ENCODE measurements around the gene CELF4. TPM values are rescaled to one million over a fixed set of nuclear protein-coding genes. Genes with fewer than 3 reads are reported as not detected.

CELF4 gene
- total and polyA plus RNA-seq, 10 of the 15 experiments (the other 5 are each of a cell fraction or from before 2014, with no cell fraction given) = 0.03 to 0.32 TPM; not detected in 8

DNA sequence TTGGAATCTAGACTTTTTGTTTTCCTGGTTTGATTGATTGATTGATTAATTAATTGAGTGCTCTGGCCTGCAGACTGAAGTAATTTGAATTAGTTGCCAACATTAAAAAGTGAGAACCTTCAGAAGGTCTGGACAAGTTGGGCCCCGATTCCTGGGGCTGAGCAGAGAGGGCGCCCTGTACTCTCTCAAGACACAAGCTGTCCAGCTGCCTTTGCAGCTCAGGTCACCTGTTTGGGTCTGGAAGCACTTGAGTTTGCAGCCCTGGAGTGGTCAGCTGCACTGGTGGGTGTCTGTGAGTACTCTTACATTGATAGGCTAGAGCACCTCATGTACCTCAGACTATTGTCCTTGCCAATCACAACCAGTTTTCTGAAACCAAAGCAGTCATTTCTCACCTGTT lies 22.7 kb upstream of the CELF4 start (continued):
- TF ChIP-seq EZH2 (IDR thresholded peaks at IDR 0.05; ENCODE audit: borderline replicate concordance, control insufficient read depth, low read depth, low read length) (no peak), ZNF622 (IDR thresholded peaks at IDR 0.05) (no peak), TCF12 (IDR thresholded peaks at IDR 0.05; ENCODE audit: low read depth, low read length) (no peak), CREB1 (IDR thresholded peaks at IDR 0.05; ENCODE audit: low read depth) (no peak), FOS (IDR thresholded peaks at IDR 0.05; ENCODE audit: borderline replicate concordance, extremely low read depth, insufficient read length) (no peak), RELA (IDR thresholded peaks at IDR 0.05; ENCODE audit: borderline replicate concordance, partially characterized antibody) (no peak), EGR1 (IDR thresholded peaks at IDR 0.05; ENCODE audit: borderline replicate concordance in 1 of 2, low read depth in 2 of 2, low read length in 2 of 2) (no peak), SUZ12 (IDR thresholded peaks at IDR 0.05; ENCODE audit: unreplicated experiment) (no peak)
- TF ChIP-seq, protein P1, sequence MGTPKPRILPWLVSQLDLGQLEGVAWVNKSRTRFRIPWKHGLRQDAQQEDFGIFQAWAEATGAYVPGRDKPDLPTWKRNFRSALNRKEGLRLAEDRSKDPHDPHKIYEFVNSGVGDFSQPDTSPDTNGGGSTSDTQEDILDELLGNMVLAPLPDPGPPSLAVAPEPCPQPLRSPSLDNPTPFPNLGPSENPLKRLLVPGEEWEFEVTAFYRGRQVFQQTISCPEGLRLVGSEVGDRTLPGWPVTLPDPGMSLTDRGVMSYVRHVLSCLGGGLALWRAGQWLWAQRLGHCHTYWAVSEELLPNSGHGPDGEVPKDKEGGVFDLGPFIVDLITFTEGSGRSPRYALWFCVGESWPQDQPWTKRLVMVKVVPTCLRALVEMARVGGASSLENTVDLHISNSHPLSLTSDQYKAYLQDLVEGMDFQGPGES (IDR thresholded peaks at IDR 0.05) = no peak

DNA sequence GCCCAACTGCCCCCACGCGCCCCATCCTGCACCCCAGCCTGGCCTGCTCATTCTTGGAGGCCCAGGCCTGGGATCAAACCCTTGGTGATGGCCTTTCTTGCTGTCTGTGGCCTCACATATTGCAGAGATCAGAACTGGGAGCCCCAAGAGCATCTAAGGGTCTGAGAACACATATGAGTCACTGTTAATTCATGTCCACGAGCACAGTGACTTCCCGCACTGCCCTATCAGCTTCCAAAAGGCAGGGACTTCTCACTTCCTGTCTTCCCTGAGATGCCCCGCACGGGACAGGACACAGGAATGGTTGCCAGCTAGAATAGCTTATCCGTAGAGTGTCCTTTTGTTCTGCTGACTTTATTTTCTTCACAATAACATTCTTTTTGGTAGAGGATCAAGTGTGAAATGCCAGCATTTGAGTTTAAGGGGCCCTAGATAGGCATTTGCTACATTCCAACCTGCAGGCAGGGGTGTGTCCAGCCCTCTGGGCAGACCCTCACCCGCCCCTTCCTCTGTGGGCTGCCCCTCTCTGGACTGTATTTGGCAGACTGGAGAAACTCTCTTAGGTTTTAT lies 21.1 kb upstream of the CELF4 start:
- H3K4me1 ChIP-seq (ENCODE audit: control insufficient read depth, insufficient read depth, low read length) = no peaks in the 10 kb centered on the region
- H3K9me3 ChIP-seq (replicated peaks; ENCODE audit: control insufficient read depth, insufficient read depth, low read length) = no peaks in the 10 kb centered on the region
- BruUV-seq (replicated peaks) = no TSS peak
- no peaks in the 10 kb centered on the region for H3K36me3 ChIP-seq (ENCODE audit: control insufficient read depth in 2 of 2, insufficient read depth in 2 of 2, low read length in 1 of 2)
- FAIRE-seq (no peak), ATAC-seq (no peak), DNase-seq (ENCODE audit: low read depth, low spot score) (no peak)
- intact Hi-C loops (cut with micrococcal nuclease; ENCODE audit: unreplicated experiment) (no loop called here), in situ Hi-C loops (cut with MboI) (no loop called here)
- H2AFZ ChIP-seq (ENCODE audit: control insufficient read depth, low read depth, low read length) = no peak overlapping the region
- H3K4me3 ChIP-seq = no peak overlapping the region
- H4K20me1 ChIP-seq (ENCODE audit: control insufficient read depth, insufficient read depth) = no peaks in the 10 kb centered on the region
- SMC1A ChIA-PET (ENCODE audit: uncharacterized antibody, unreplicated experiment) = no interaction called here
- H3K9ac ChIP-seq (ENCODE audit: control insufficient read depth, insufficient read depth, low read length) = no peak overlapping the region
- no peak overlapping the region for H3K4me2 ChIP-seq (ENCODE audit: control insufficient read depth, insufficient read depth)
- no peak overlapping the region for H3K27ac ChIP-seq (ENCODE audit: control insufficient read depth, insufficient read depth)
- POLR2A ChIA-PET = no interaction called here
- 0 out of 4 replicates have a peak, but pooled peaks cover 0 to 2% of the 10 kb centered on the region in 2 experiments for H3K27me3 ChIP-seq (replicated peaks in 1 of 2; ENCODE audit: control insufficient read depth in 2 of 2, insufficient read depth in 2 of 2, low read length in 1 of 2)
- no peaks in the 10 kb centered on the region for H3K79me2 ChIP-seq (ENCODE audit: control insufficient read depth, insufficient read depth, low read length)
- RAD21 ChIA-PET (ENCODE audit: unreplicated experiment) = no interaction called here
- CTCF ChIA-PET = no interaction called here
- 25% methylated on average over 8 of the region's 8 CpGs for WGBS (ENCODE audit: insufficient coverage, insufficient replicate concordance, low lambda C conversion rate, missing lambda C conversion rate)
- TF ChIP-seq FOS (IDR thresholded peaks at IDR 0.05; ENCODE audit: borderline replicate concordance, extremely low read depth, insufficient read length) (no peak), CHD2 (IDR thresholded peaks at IDR 0.05; ENCODE audit: borderline replicate concordance, low read depth, low read length) (no peak), KAT2A (conservative IDR thresholded peaks at IDR 0.05; ENCODE audit: control insufficient read depth, low read depth, low read length) (no peak), NBN (IDR thresholded peaks at IDR 0.05) (no peak), SUZ12 (IDR thresholded peaks at IDR 0.05; ENCODE audit: unreplicated experiment) (no peak), PAX8 (IDR thresholded peaks at IDR 0.05) (no peak), RB1 (IDR thresholded peaks at IDR 0.05; ENCODE audit: borderline replicate concordance) (no peak), BCL11A (IDR thresholded peaks at IDR 0.05; ENCODE audit: low read depth, low read length) (no peak), IKZF1 (conservative IDR thresholded peaks at IDR 0.05) (no peak), NFYA (IDR thresholded peaks at IDR 0.05; ENCODE audit: borderline replicate concordance, low read depth, low read length) (no peak), CBX3 (IDR thresholded peaks at IDR 0.05; ENCODE audit: borderline replicate concordance, low read depth) (no peak), GABPA (IDR thresholded peaks at IDR 0.05; ENCODE audit: low read depth) (no peak), NFIC (IDR thresholded peaks at IDR 0.05; ENCODE audit: low read depth, low read length) (no peak), SMAD5 (IDR thresholded peaks at IDR 0.05; ENCODE audit: low read depth) (no peak), RUNX3 (IDR thresholded peaks at IDR 0.05; ENCODE audit: low read length) (no peak), SMAD1 (IDR thresholded peaks at IDR 0.05; ENCODE audit: low read depth, partially characterized antibody) (no peak)
- TF ChIP-seq, protein P2, sequence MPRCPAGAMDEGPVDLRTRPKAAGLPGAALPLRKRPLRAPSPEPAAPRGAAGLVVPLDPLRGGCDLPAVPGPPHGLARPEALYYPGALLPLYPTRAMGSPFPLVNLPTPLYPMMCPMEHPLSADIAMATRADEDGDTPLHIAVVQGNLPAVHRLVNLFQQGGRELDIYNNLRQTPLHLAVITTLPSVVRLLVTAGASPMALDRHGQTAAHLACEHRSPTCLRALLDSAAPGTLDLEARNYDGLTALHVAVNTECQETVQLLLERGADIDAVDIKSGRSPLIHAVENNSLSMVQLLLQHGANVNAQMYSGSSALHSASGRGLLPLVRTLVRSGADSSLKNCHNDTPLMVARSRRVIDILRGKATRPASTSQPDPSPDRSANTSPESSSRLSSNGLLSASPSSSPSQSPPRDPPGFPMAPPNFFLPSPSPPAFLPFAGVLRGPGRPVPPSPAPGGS (IDR thresholded peaks at IDR 0.05; ENCODE audit: borderline replicate concordance, insufficient read depth, low read depth, low read length, poor library complexity, severe bottlenecking) = no peak

All from GM12878 (cell line).